Loucy (cell line): ENCODE measurements around the gene PRKAR2B.
A peak's percentile ranks its signal among the peaks of the same experiment; 100 is the strongest.

Experiments
- H2AFZ ChIP-seq: fragments of 200-600 bp; sonication (generic); 2 replicates; pipeline ENCODE4 v1.6.0; 2016; ENCODE audit warnings: antibody characterized with exemption, mild to moderate bottlenecking, low read length, moderate library complexity
- H3F3A ChIP-seq: fragments of 200-600 bp; 2 replicates; pipeline ENCODE4 v1.6.0; 2016; ENCODE audit warnings: antibody characterized with exemption, low read depth, mild to moderate bottlenecking
- H3K27me3 ChIP-seq: fragments of 200-600 bp; sonication (generic); 2 replicates; pipeline ENCODE4 v1.6.1; 2014; ENCODE audit warnings: low read length, mild to moderate bottlenecking; ENCODE audit not compliant: insufficient read depth, poor library complexity, severe bottlenecking
- H3K36me3 ChIP-seq: fragments of 200-600 bp; sonication (generic); 2 replicates; pipeline ENCODE4 v1.6.1; 2016; ENCODE audit warnings: low read length; ENCODE audit not compliant: insufficient read depth
- H3K4me1 ChIP-seq: fragments of 200-600 bp; sonication (generic); 2 replicates; pipeline ENCODE4 v1.5.1; 2014; ENCODE audit warnings: low read length, mild to moderate bottlenecking; ENCODE audit not compliant: insufficient read depth, poor library complexity, severe bottlenecking
- H3K4me2 ChIP-seq: fragments of 200-600 bp; sonication (generic); 2 replicates; pipeline ENCODE4 v1.6.0; 2014; ENCODE audit warnings: antibody characterized with exemption, low read length, low read depth, mild to moderate bottlenecking; ENCODE audit not compliant: poor library complexity, severe bottlenecking
- H3K4me3 ChIP-seq: fragments of 200-600 bp; sonication (generic); 2 replicates; pipeline ENCODE4 v1.5.1; 2014; ENCODE audit warnings: low read length, mild to moderate bottlenecking, mixed read lengths; ENCODE audit not compliant: poor library complexity, severe bottlenecking
- H3K79me2 ChIP-seq: fragments of 200-600 bp; sonication (generic); 2 replicates; pipeline ENCODE4 v1.6.1; 2014; ENCODE audit warnings: low read length; ENCODE audit not compliant: insufficient read depth
- H3K9ac ChIP-seq: fragments of 200-600 bp; sonication (generic); 2 replicates; pipeline ENCODE4 v1.6.0; 2014; ENCODE audit warnings: mild to moderate bottlenecking, low read depth, low read length, moderate library complexity; ENCODE audit not compliant: poor library complexity, severe bottlenecking
- H3K9me2 ChIP-seq: fragments of 200-600 bp; sonication (generic); replicated peaks from 2 replicates; pipeline ENCODE4 v1.6.1; 2016; ENCODE audit warnings: low read depth, low read length, mixed read lengths
- H3K9me3 ChIP-seq: fragments of 200-600 bp; sonication (generic); 2 replicates; pipeline ENCODE4 v1.6.1; 2014; ENCODE audit warnings: mild to moderate bottlenecking, antibody characterized with exemption, low read length, low read depth; ENCODE audit not compliant: insufficient read depth
- H4K20me1 ChIP-seq: fragments of 200-600 bp; sonication (generic); 2 replicates; pipeline ENCODE4 v1.6.0; 2014; ENCODE audit warnings: antibody characterized with exemption, low read length, mild to moderate bottlenecking; ENCODE audit not compliant: insufficient read depth, poor library complexity, severe bottlenecking
- CTCF ChIP-seq: fragments of 200-600 bp; sonication (generic); conservative IDR thresholded peaks from 2 replicates; pipeline ENCODE4 v1.5.1; 2014; ENCODE audit warnings: mild to moderate bottlenecking, antibody characterized with exemption, low read length
- EZH2phosphoT487 ChIP-seq: fragments of 200-600 bp; IDR thresholded peaks from 2 replicates; pipeline ENCODE4 v1.6.1; 2018; ENCODE audit warnings: antibody characterized with exemption, mild to moderate bottlenecking, moderate library complexity, borderline replicate concordance

PRKAR2B gene

GRCh38 chr7:107128217-107128616, 83.7 kb downstream of the PRKAR2B start:
- Histone ChIP-seq H3F3A (0 out of 2 replicates have a peak, but pooled peaks cover 5% of the 10 kb centered on the region), H3K4me3 (no peak overlapping the region), H2AFZ (no peak overlapping the region), H3K27me3 (no peaks in the 10 kb centered on the region), H3K9ac (no peak overlapping the region), H3K4me1 (peaks cover 11% of the 10 kb centered on the region), H3K36me3 (no peaks in the 10 kb centered on the region), H3K79me2 (no peaks in the 10 kb centered on the region), H3K9me2 (no peaks in the 10 kb centered on the region), H4K20me1 (no peaks in the 10 kb centered on the region), H3K9me3 (no peaks in the 10 kb centered on the region), H3K4me2 (no peak overlapping the region)
- no peak for TF ChIP-seq CTCF
- TF ChIP-seq EZH2phosphoT487, result no peak

- no peak overlapping the region for H2AFZ ChIP-seq
- H3K79me2 ChIP-seq, result no peaks in the 10 kb centered on the region
- TF ChIP-seq CTCF, result no peak
- no peak for TF ChIP-seq EZH2phosphoT487
- H3F3A ChIP-seq, result 0 out of 2 replicates have a peak, but pooled peaks cover 5% of the 10 kb centered on the region
- peaks cover 11% of the 10 kb centered on the region for H3K4me1 ChIP-seq
- no peak overlapping the region for H3K4me3 ChIP-seq
- H3K9me2 ChIP-seq, result no peaks in the 10 kb centered on the region
- H3K4me2 ChIP-seq, result no peak overlapping the region
- H3K9ac ChIP-seq, result no peak overlapping the region
- H4K20me1 ChIP-seq, result no peaks in the 10 kb centered on the region
- H3K36me3 ChIP-seq, result no peaks in the 10 kb centered on the region
- no peaks in the 10 kb centered on the region for H3K27me3 ChIP-seq
- no peaks in the 10 kb centered on the region for H3K9me3 ChIP-seq
These were observed 84.2 kb downstream of the PRKAR2B start for GRCh38 chr7:107128748-107129147.

- H3K9ac ChIP-seq, result no peak overlapping the region
- H3K4me1 ChIP-seq, result peaks cover 11% of the 10 kb centered on the region
- H3K36me3 ChIP-seq, result no peaks in the 10 kb centered on the region
- H3K4me3 ChIP-seq, result no peak overlapping the region
- no peaks in the 10 kb centered on the region for H3K79me2 ChIP-seq
- H4K20me1 ChIP-seq, result no peaks in the 10 kb centered on the region
- no peaks in the 10 kb centered on the region for H3K27me3 ChIP-seq
- H3F3A ChIP-seq, result 0 out of 2 replicates have a peak, but pooled peaks cover 5% of the 10 kb centered on the region
- H3K9me2 ChIP-seq, result no peaks in the 10 kb centered on the region
- H2AFZ ChIP-seq, result no peak overlapping the region
- no peaks in the 10 kb centered on the region for H3K9me3 ChIP-seq
- no peak overlapping the region for H3K4me2 ChIP-seq
- TF ChIP-seq CTCF (peak; percentile 29; the same call in 1 of the 2 replicates), EZH2phosphoT487 (no peak)
These were observed 86.1 kb downstream of the PRKAR2B start for GRCh38 chr7:107130487-107131220.
